B cell (primary cell): Measurements from ENCODE around the gene AP5M1. TPM values are rescaled to one million over a fixed set of nuclear protein-coding genes. Genes with fewer than 3 reads are reported as not detected.

Experiments
- ATAC-seq: fragments of 200-7000 bp; cut with Tn5 transposase; one replicate; pipeline ENCODE4 v1.10.0; 2021; ENCODE audit warnings: low read depth, mild to moderate bottlenecking, moderate number of reproducible peaks, moderate library complexity
- CTCF ChIA-PET: fragments of 350-600 bp; sonication (Branson Sonifier 250); formaldehyde crosslinking; loops from one replicate; lab custom pipeline; 2021; ENCODE audit warnings: antibody characterized with exemption, inconsistent platforms; lab: Charles Lee
- POLR2A ChIA-PET: fragments of 350-600 bp; sonication (Branson Sonifier 250); formaldehyde crosslinking; loops from one replicate; lab custom pipeline; 2021; ENCODE audit warnings: antibody characterized with exemption; lab: Charles Lee
- DNase-seq: peaks from one replicate; pipeline ENCODE4 v3.0.0; 2013
- H2AFZ ChIP-seq: 2 replicates; pipeline ENCODE4 v1.6.1; 2012; ENCODE audit warnings: mild to moderate bottlenecking, low read depth, low read length; ENCODE audit not compliant: insufficient read depth, poor library complexity, severe bottlenecking
- H3K27ac ChIP-seq, 2 donors: 1 replicate in 1 of 2; 2 replicates in 1 of 2; pipeline ENCODE4 v1.5.1; 2012 to 2013; ENCODE audit warnings: low read length in 2 of 2, mild to moderate bottlenecking in 2 of 2, moderate library complexity in 1 of 2
- H3K27me3 ChIP-seq, 4 experiments: fragments of 200-600 bp in 1 of 4; sonication (generic) in 1 of 4; replicated peaks in 1 of 4; 1 replicate in 2 of 4; 2 replicates in 2 of 4; pipeline versions ENCODE4 v1.6.1 to v1.7.0; 2013 to 2016; ENCODE audit warnings: low read length in 3 of 4, mild to moderate bottlenecking in 2 of 4, mixed read lengths in 1 of 4, moderate library complexity in 1 of 4; ENCODE audit not compliant: insufficient read depth in 4 of 4, control insufficient read depth in 3 of 4; ENCODE audit errors: control extremely low read depth in 1 of 4
- H3K36me3 ChIP-seq, 2 experiments: replicated peaks in 1 of 2; 1 replicate in 1 of 2; 2 replicates in 1 of 2; pipeline versions ENCODE4 v1.6.1 to v1.7.1; 2013; ENCODE audit warnings: low read length in 1 of 2; ENCODE audit not compliant: insufficient read depth in 2 of 2, control insufficient read depth in 1 of 2; ENCODE audit errors: control extremely low read depth in 1 of 2, extremely low read depth in 1 of 2
- H3K4me1 ChIP-seq, 2 donors: fragments of 200-600 bp in 1 of 2; sonication (generic) in 1 of 2; 1 replicate in 1 of 2; 2 replicates in 1 of 2; pipeline versions ENCODE4 v1.5.1 to v1.6.1; 2013 to 2017; ENCODE audit warnings: low read length in 2 of 2; ENCODE audit not compliant: control insufficient read depth in 2 of 2, insufficient read depth in 2 of 2
- H3K4me2 ChIP-seq: replicated peaks from 2 replicates; pipeline ENCODE3; 2012; ENCODE audit warnings: mild to moderate bottlenecking, low read depth, low read length; ENCODE audit not compliant: poor library complexity, severe bottlenecking
- H3K4me3 ChIP-seq, 5 experiments: fragments of 200-600 bp in 1 of 5; sonication (generic) in 1 of 5; 1 replicate in 3 of 5; 2 replicates in 2 of 5; pipeline versions ENCODE4 v1.5.1 to v1.7.0; 2011 to 2016; ENCODE audit warnings: low read length in 4 of 5, mild to moderate bottlenecking in 4 of 5, low read depth in 2 of 5, control low read depth in 1 of 5, moderate library complexity in 1 of 5; ENCODE audit not compliant: insufficient read depth in 1 of 5; ENCODE audit errors: control extremely low read depth in 1 of 5, extremely low read depth in 1 of 5
- H3K79me2 ChIP-seq: fragments of 200-600 bp; sonication (generic); one replicate; pipeline ENCODE4 v1.6.0; 2016; ENCODE audit warnings: low read length; ENCODE audit not compliant: control insufficient read depth, insufficient read depth
- H3K9ac ChIP-seq: fragments of 200-600 bp; sonication (generic); 2 replicates; pipeline ENCODE4 v1.6.1; 2017; ENCODE audit warnings: mild to moderate bottlenecking, low read length, moderate library complexity
- H3K9me3 ChIP-seq, 3 donors: one replicate each; pipeline versions ENCODE4 v1.6.1 to v1.7.1; 2013; ENCODE audit warnings: low read length in 2 of 3; ENCODE audit not compliant: control insufficient read depth in 2 of 3, insufficient read depth in 1 of 3; ENCODE audit errors: control extremely low read depth in 1 of 3
- H4K20me1 ChIP-seq: 2 replicates; pipeline ENCODE4 v1.6.0; 2012; ENCODE audit warnings: mild to moderate bottlenecking, low read length; ENCODE audit not compliant: insufficient read depth, control insufficient read depth, poor library complexity, severe bottlenecking
- H3K27ac Mint-ChIP-seq: one replicate; pipeline ENCODE4 v1.8.0; 2021; ENCODE audit warnings: mixed read lengths
- H3K27me3 Mint-ChIP-seq: one replicate; pipeline ENCODE4 v1.8.0; 2021; ENCODE audit warnings: mixed read lengths
- H3K4me1 Mint-ChIP-seq: one replicate; pipeline ENCODE4 v1.8.0; 2021; ENCODE audit warnings: mixed read lengths
- H3K4me3 Mint-ChIP-seq: one replicate; pipeline ENCODE4 v1.8.0; 2021; ENCODE audit warnings: mixed read lengths
- H3K9me3 Mint-ChIP-seq: one replicate; pipeline ENCODE4 v1.8.0; 2022; ENCODE audit warnings: mixed read lengths; ENCODE audit not compliant: insufficient read depth
- CTCF ChIP-seq: fragments of 200-600 bp; IDR thresholded peaks from one replicate; pipeline ENCODE4 v1.8.0; 2022; ENCODE audit warnings: antibody characterized with exemption, mild to moderate bottlenecking
- EZH2 ChIP-seq: IDR thresholded peaks from 2 replicates; pipeline ENCODE4 v1.6.1; 2012; ENCODE audit warnings: borderline replicate concordance, low read depth, mild to moderate bottlenecking, moderate library complexity, low read length; ENCODE audit not compliant: insufficient read depth, poor library complexity, severe bottlenecking
- WGBS: methylation state at CpG from one replicate; pipeline ENCODE4 v1.1.5; 2013; ENCODE audit warnings: missing lambda C conversion rate; ENCODE audit not compliant: insufficient coverage; 5-methylcytosine and 5-hydroxymethylcytosine counted together
- intact Hi-C: fragments of 100-400 bp; cut with micrococcal nuclease; formaldehyde crosslinking; loops from one replicate; pipeline ENCODE4 v1.10.0; 2022
- polyA plus RNA-seq: library from polyadenylated mRNA; depleted of rRNA; stranded (reverse); fragments of >200 nt; gene quantifications from 2 replicates; pipeline ENCODE4 v1.2.3, GENCODE V29; 2012
- total RNA-seq, 2 donors: library from RNA; stranded (reverse); fragments of 120-200 nt in 1 of 2; gene quantifications; 1 replicate in 1 of 2; 2 replicates in 1 of 2; pipeline versions ENCODE4 v1.2.3 to v1.2.4, GENCODE V29; 2013 to 2022

The AP5M1 gene
- total and polyA plus RNA-seq, 2 donors (not counting 1 experiment from before 2014, with no cell fraction given) = 14.5 to 53.6 TPM

- Histone ChIP-seq H4K20me1 (no peaks in the 10 kb centered on the region), H3K4me2 (no peak overlapping the region), H3K27me3 (peaks cover 0 to 8% (median 0%) of the 10 kb centered on the region in 4 experiments), H3K9ac (no peak overlapping the region), H3K9me3 (no peaks in the 10 kb centered on the region), H3K79me2 (no peaks in the 10 kb centered on the region), H3K27ac (no peak overlapping the region), H3K4me1 (no peaks in the 10 kb centered on the region), H2AFZ (no peak overlapping the region), H3K36me3 (no peaks in the 10 kb centered on the region), H3K4me3 (no peak overlapping the region)
- CTCF ChIA-PET = no interaction called here
- Mint-ChIP-seq H3K4me1 (no peaks in the 10 kb centered on the region), H3K9me3 (no peaks in the 10 kb centered on the region), H3K27ac (no peak overlapping the region), H3K27me3 (peaks cover 25% of the 10 kb centered on the region), H3K4me3 (no peak overlapping the region)
- no CpG with 5 or more reads among the region's 2 CpGs for WGBS
- intact Hi-C loops = no loop called here
- no peak for DNase-seq
- no peak for TF ChIP-seq CTCF
- TF ChIP-seq EZH2 = no peak
- POLR2A ChIA-PET = no interaction called here
- ATAC-seq = no peak
These were observed 78.0 kb downstream of the AP5M1 start for GRCh38 chr14:57346741-57347140.

Other genes starting within 250 kb of the AP5M1 start
- gene EXOC5, start 66 bp upstream of the AP5M1 start, total RNA-seq = 56.6 and 60.0 TPM in 2 replicates
- gene EXOC5, start 66 bp upstream of the AP5M1 start, polyA plus RNA-seq = 5.4 and 9.8 TPM in 2 replicates
- 13.3 and 14.7 TPM in 2 replicates for gene NAA30, start 121.6 kb downstream of the AP5M1 start, total RNA-seq
- 2.8 and 6.4 TPM in 2 replicates for gene NAA30, start 121.6 kb downstream of the AP5M1 start, polyA plus RNA-seq
- not detected in 2 replicates for gene CCDC198, start 224.9 kb downstream of the AP5M1 start, total RNA-seq
- not detected in 2 replicates for gene CCDC198, start 224.9 kb downstream of the AP5M1 start, polyA plus RNA-seq